HL-60/S4 treated with phorbol 12-myristate 13-acetate at 8.2 ng/mL for 4 days and 3 days (cell line): ENCODE measurements around the gene EYA2.

Experiments used
- in situ Hi-C: fragments of 300-500 bp; cut with MboI; formaldehyde crosslinking; loops from 2 replicates; pipeline ENCODE4 v1.15.0; 2022; ENCODE audit warnings: low sequenced_read_pairs

EYA2 gene

GRCh38 chr20:47059536-47059935 lies 164.9 kb downstream of the EYA2 start:
- in situ Hi-C loops = no loop called here

- in situ Hi-C loops = no loop called here
Observed at GRCh38 chr20:47061549-47061948, 166.9 kb downstream of the EYA2 start.

- in situ Hi-C loops = no loop called here
Observed at GRCh38 chr20:47062226-47062890, 167.7 kb downstream of the EYA2 start.

- in situ Hi-C loops = no loop called here
Observed at GRCh38 chr20:47063407-47063806, 168.8 kb downstream of the EYA2 start.

- in situ Hi-C loops = no loop called here
Observed at GRCh38 chr20:47063808-47064207, 169.2 kb downstream of the EYA2 start.

GRCh38 chr20:47066484-47067270 lies 172.0 kb downstream of the EYA2 start:
- in situ Hi-C loops = no loop called here

GRCh38 chr20:47067776-47068175 lies 173.1 kb downstream of the EYA2 start:
- in situ Hi-C loops = no loop called here

GRCh38 chr20:47070176-47070575 lies 175.5 kb downstream of the EYA2 start:
- in situ Hi-C loops = no loop called here

GRCh38 chr20:47071646-47072185 lies 177.1 kb downstream of the EYA2 start:
- in situ Hi-C loops = no loop called here

- in situ Hi-C loops = no loop called here
Observed at GRCh38 chr20:47073766-47074475, 179.3 kb downstream of the EYA2 start.

- in situ Hi-C loops = no loop called here
Observed at GRCh38 chr20:47075263-47075662, 180.6 kb downstream of the EYA2 start.

- in situ Hi-C loops = no loop called here
Observed at GRCh38 chr20:47079047-47079446, 184.4 kb downstream of the EYA2 start.

- in situ Hi-C loops = no loop called here
Observed at GRCh38 chr20:47080365-47080764, 185.7 kb downstream of the EYA2 start.

GRCh38 chr20:47086316-47086715 lies 191.7 kb downstream of the EYA2 start:
- in situ Hi-C loops = no loop called here

GRCh38 chr20:47088335-47088734 lies 193.7 kb downstream of the EYA2 start:
- in situ Hi-C loops = no loop called here

GRCh38 chr20:47089151-47089550 lies 194.5 kb downstream of the EYA2 start:
- in situ Hi-C loops = no loop called here

GRCh38 chr20:47090835-47091234 lies 196.2 kb downstream of the EYA2 start:
- in situ Hi-C loops = no loop called here

GRCh38 chr20:47093320-47093966 lies 198.8 kb downstream of the EYA2 start:
- in situ Hi-C loops = no loop called here

GRCh38 chr20:47095690-47096089 lies 201.0 kb downstream of the EYA2 start:
- in situ Hi-C loops = no loop called here

- in situ Hi-C loops = no loop called here
Observed at GRCh38 chr20:47097691-47098622, 203.3 kb downstream of the EYA2 start.
